BE2C (cell line): ENCODE measurements around the gene JAZF1.
A peak's percentile ranks its signal among the peaks of the same experiment; 100 is the strongest.

Experiments used
- DNase-seq: peaks from one replicate; pipeline ENCODE4 v3.0.0-alpha.2; 2020
- H3K27me3 ChIP-seq: fragments of 250-450 bp; sonication (Bioruptor Pico); 2 replicates; pipeline ENCODE4 v1.5.1; 2020; ENCODE audit warnings: mild to moderate bottlenecking
- H3K36me3 ChIP-seq: fragments of 250-450 bp; sonication (Bioruptor Pico); 2 replicates; pipeline ENCODE4 v1.5.1; 2020; ENCODE audit warnings: mild to moderate bottlenecking
- H3K4me1 ChIP-seq: fragments of 250-450 bp; sonication (Bioruptor Pico); 2 replicates; pipeline ENCODE4 v1.5.1; 2020
- H3K4me3 ChIP-seq: 2 replicates; pipeline ENCODE4 v1.5.1; 2011; ENCODE audit warnings: low read depth, low read length
- H3K9me3 ChIP-seq: fragments of 250-450 bp; sonication (Bioruptor Pico); 2 replicates; pipeline ENCODE4 v1.5.1; 2020
- TF ChIP-seq, protein P1 (sequence below): IDR thresholded peaks from 2 replicates; pipeline ENCODE4 v1.5.1; 2012; ENCODE audit warnings: mild to moderate bottlenecking, low read depth, low read length

The JAZF1 gene

DNA sequence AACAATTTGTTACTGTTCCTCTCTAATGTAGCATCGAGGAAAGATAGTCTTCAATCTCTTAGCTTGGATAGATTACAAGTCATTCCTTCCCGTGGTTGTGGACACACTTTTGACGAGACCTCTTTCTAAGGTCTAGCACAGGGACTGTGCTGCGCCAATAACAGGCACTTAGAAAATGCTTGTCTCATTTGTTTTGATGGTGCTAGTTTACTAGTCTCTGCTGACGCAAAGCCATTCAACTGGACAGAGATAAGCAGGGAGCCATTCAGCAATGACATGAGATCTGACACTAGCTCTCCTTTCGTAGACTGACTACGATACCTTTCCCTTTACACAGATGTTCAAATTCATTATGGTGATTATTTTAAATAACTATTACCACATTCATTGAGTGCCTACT, 6.4 kb upstream of the JAZF1 start:
- DNase-seq: no peak
- H3K4me1 ChIP-seq: peaks cover 62% of the 10 kb centered on the region
- no peaks in the 10 kb centered on the region for H3K9me3 ChIP-seq
- H3K4me3 ChIP-seq: no peak overlapping the region
- TF ChIP-seq, protein P1, sequence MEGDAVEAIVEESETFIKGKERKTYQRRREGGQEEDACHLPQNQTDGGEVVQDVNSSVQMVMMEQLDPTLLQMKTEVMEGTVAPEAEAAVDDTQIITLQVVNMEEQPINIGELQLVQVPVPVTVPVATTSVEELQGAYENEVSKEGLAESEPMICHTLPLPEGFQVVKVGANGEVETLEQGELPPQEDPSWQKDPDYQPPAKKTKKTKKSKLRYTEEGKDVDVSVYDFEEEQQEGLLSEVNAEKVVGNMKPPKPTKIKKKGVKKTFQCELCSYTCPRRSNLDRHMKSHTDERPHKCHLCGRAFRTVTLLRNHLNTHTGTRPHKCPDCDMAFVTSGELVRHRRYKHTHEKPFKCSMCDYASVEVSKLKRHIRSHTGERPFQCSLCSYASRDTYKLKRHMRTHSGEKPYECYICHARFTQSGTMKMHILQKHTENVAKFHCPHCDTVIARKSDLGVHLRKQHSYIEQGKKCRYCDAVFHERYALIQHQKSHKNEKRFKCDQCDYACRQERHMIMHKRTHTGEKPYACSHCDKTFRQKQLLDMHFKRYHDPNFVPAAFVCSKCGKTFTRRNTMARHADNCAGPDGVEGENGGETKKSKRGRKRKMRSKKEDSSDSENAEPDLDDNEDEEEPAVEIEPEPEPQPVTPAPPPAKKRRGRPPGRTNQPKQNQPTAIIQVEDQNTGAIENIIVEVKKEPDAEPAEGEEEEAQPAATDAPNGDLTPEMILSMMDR: no peak
- H3K27me3 ChIP-seq: no peaks in the 10 kb centered on the region
- H3K36me3 ChIP-seq: no peaks in the 10 kb centered on the region

DNA sequence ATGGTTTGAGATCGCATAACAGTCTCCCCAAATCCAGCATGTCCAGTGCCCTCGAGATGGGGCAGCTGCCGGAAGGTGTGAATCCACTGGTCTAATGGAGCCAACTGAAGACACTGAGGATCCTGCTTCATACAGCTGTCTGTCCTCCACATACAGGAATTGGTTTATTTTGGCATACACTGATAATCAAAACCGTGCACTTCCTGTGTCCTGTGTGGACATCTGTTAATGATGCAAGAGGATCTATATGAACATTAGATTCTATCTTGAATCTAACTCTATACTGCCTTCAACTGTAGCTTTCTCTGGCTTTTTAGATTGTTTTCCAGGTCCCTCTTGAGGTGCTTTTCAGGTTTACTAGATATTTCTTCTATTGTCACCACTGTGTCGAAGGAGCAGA, 3.0 kb upstream of the JAZF1 start:
- H3K27me3 ChIP-seq: no peaks in the 10 kb centered on the region
- TF ChIP-seq, protein P1: no peak
- H3K4me1 ChIP-seq: peaks cover 54% of the 10 kb centered on the region
- no peak for DNase-seq
- no peaks in the 10 kb centered on the region for H3K9me3 ChIP-seq
- no peak overlapping the region for H3K4me3 ChIP-seq
- no peaks in the 10 kb centered on the region for H3K36me3 ChIP-seq

DNA sequence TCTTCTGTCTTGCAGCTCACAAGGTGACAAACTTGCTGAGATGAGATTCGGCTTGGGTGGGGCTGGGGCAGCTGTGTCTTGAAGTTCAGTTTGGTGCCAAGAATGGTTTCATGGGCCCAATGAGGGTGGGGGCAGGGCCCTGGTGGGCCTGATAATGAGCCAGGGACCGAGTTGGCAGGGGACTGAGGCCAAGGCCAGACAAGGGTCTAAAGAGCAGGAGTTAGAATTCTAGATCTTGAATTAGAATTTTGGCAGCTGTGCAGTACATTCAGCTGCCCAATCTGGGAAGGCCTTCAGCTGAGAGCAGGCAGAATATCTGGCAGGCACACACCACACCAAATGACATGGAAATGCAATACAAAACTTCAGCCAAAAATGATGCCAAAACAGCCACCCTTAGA, 1.5 kb upstream of the JAZF1 start:
- no peaks in the 10 kb centered on the region for H3K27me3 ChIP-seq
- peaks cover 45% of the 10 kb centered on the region for H3K4me1 ChIP-seq
- TF ChIP-seq, protein P1: no peak
- no peaks in the 10 kb centered on the region for H3K36me3 ChIP-seq
- no peak overlapping the region for H3K4me3 ChIP-seq
- DNase-seq: peak; percentile 30
- no peaks in the 10 kb centered on the region for H3K9me3 ChIP-seq

DNA sequence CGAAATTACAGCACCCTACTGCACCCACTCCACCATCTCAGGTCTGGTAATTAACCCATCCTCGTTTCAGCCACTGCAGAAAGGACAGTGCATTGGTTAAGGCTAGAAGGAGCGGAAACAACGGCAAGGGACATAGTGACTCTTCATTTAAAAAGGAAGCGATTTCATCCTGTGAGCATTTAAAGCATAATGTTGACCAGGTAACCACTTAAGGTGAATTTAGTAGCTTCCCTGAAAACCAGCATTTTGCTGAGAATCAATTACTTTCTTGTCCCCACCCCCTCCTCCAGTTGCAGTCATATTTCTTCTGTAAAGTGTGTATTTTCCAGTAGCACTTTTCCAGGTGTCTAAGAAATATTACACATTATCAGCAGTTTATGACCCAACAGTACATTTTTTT, 821 bp upstream of the JAZF1 start:
- no peak for DNase-seq
- Histone ChIP-seq H3K27me3 (no peaks in the 10 kb centered on the region), H3K36me3 (no peaks in the 10 kb centered on the region), H3K9me3 (no peaks in the 10 kb centered on the region), H3K4me3 (peak overlapping the region; percentile 61; the same call in 1 of the 2 replicates), H3K4me1 (peaks cover 47% of the 10 kb centered on the region)
- TF ChIP-seq, protein P1: no peak

DNA sequence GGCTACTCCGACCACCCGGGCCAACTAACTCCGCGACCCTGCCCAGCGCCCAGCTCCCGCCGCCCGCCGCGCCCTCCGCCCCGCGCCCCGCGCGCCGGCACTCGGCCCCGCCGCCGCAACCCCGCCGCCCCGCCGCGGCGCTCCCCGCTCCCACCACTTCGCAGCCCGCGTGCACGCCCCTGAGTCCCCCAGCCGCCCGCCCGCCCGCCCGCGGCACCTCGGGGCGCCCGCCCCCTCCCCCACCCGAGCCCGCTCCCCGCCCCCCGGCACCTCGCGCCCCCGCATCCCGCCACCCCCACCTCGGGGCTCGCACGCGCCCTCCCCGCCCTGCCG, 598 bp downstream of the JAZF1 start:
- Histone ChIP-seq H3K36me3 (no peaks in the 10 kb centered on the region), H3K27me3 (no peaks in the 10 kb centered on the region), H3K4me3 (peak overlapping the region; percentile 82), H3K9me3 (no peaks in the 10 kb centered on the region), H3K4me1 (peaks cover 45% of the 10 kb centered on the region)
- DNase-seq: no peak
- TF ChIP-seq, protein P1: no peak

DNA sequence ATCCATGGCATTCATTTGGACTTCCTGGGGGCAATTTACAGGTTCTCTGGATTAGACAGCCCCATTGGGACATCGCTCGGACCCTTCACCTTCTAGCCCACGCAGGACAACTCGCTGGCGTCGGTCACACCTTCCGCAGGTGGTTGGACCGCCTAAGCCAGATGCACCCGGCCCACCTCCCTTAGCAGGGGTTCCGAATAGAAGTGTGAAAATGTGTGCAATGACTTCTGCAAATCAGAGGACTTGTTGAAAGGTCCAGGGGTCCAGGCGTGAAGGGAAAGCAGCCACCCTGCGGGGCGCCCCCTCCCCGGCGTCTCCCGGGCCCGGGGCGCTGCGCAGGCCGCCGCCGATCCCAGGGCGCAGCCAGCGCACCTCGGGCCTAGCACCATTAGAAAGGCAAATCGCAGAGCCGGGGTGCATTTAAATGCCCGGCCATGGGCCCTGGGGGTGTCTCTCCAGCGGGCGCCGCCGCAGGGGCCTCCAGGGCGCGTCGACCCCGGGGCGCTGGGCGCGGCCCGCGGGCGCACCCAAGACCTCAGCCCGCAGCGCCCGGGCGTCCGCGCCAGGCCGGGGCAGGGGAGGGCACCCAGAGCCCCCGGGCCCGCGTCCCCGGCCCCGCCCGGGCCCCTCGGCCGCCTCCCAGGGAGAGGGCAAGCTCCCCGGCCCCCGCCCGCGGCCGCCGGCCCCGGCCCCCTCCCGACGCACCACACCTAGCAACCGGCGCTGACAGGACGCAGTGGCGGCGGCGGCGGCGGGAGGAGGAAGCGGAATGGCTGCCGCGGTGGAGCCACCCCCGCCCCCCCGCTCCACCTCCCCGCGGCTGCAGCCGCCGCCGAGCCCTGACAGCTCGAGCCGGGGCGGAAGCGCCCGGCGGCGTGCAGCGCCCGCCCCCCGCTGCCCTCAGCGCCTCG, 1.2 kb downstream of the JAZF1 start:
- TF ChIP-seq, protein P1: no peak
- DNase-seq: peak; percentile 80
- H3K4me1 ChIP-seq: peaks cover 40% of the 10 kb centered on the region
- no peaks in the 10 kb centered on the region for H3K9me3 ChIP-seq
- peak overlapping the region; percentile 82 for H3K4me3 ChIP-seq
- H3K27me3 ChIP-seq: no peaks in the 10 kb centered on the region
- H3K36me3 ChIP-seq: no peaks in the 10 kb centered on the region
